HepG2 (cell line): ENCODE measurements around the gene ADAMTS18. TPM values are rescaled to one million over a fixed set of nuclear protein-coding genes. Genes with fewer than 3 reads are reported as not detected.

ENCODE experiments used
- AGO2 ChIP-seq: fragments of 200-400 bp; formaldehyde crosslinking; optimal IDR thresholded peaks from 2 replicates; pipeline ENCODE3; 2017; ENCODE audit warnings: mild to moderate bottlenecking, low read depth, low read length, moderate library complexity
- ATRX ChIP-seq: sonication (generic); formaldehyde crosslinking; IDR thresholded peaks from 2 replicates; pipeline ENCODE4 v1.4.0; 2020; ENCODE audit warnings: missing genetic modification reagents, borderline replicate concordance
- DPF2 ChIP-seq: sonication (generic); formaldehyde crosslinking; IDR thresholded peaks from 2 replicates; pipeline ENCODE4 v1.4.0; 2020; ENCODE audit warnings: mild to moderate bottlenecking, low read depth, missing genetic modification reagents, borderline replicate concordance
- HDAC6 ChIP-seq: fragments of 200-600 bp; sonication (generic); IDR thresholded peaks from 2 replicates; pipeline ENCODE4 v1.7.0; 2017; ENCODE audit warnings: mild to moderate bottlenecking, antibody characterized with exemption, low read length, low read depth
- HNF4G ChIP-seq, 2 experiments: sonication (generic) in 1 of 2; formaldehyde crosslinking in 1 of 2; IDR thresholded peaks; 2 replicates each; pipeline versions ENCODE4 v1.4.0 to v1.6.1; 2011 to 2020; ENCODE audit warnings: borderline replicate concordance in 2 of 2, low read depth in 2 of 2, mild to moderate bottlenecking in 2 of 2, low read length in 1 of 2, missing genetic modification reagents in 1 of 2, moderate library complexity in 1 of 2
- MLXIP ChIP-seq: sonication (generic); formaldehyde crosslinking; IDR thresholded peaks from 2 replicates; pipeline ENCODE4 v1.9.0; 2021; ENCODE audit warnings: missing genetic modification reagents, borderline replicate concordance
- MYPOP ChIP-seq: sonication (generic); formaldehyde crosslinking; IDR thresholded peaks from 2 replicates; pipeline ENCODE4 v1.8.1; 2023; ENCODE audit warnings: mild to moderate bottlenecking, moderate library complexity, missing genetic modification reagents
- PLRG1 ChIP-seq: fragments of 450-650 bp; conservative IDR thresholded peaks from 2 replicates; pipeline ENCODE4 v1.6.1; 2016
- RBAK ChIP-seq: sonication (generic); formaldehyde crosslinking; IDR thresholded peaks from 2 replicates; pipeline ENCODE4 v1.5.1; 2020; ENCODE audit warnings: mild to moderate bottlenecking, missing genetic modification reagents
- SOX5 ChIP-seq: IDR thresholded peaks from 2 replicates; pipeline ENCODE4 v1.6.1; 2016; ENCODE audit warnings: borderline replicate concordance
- TFDP2 ChIP-seq: sonication (generic); formaldehyde crosslinking; IDR thresholded peaks from 2 replicates; pipeline ENCODE4 v1.4.0; 2020; ENCODE audit warnings: missing genetic modification reagents
- ZBTB14 ChIP-seq: sonication (generic); formaldehyde crosslinking; IDR thresholded peaks from 2 replicates; pipeline ENCODE4 v1.4.0; 2020; ENCODE audit warnings: missing genetic modification reagents
- ZBTB2 ChIP-seq: sonication (generic); formaldehyde crosslinking; IDR thresholded peaks from 2 replicates; pipeline ENCODE4 v1.8.0; 2022; ENCODE audit warnings: low read depth, missing genetic modification reagents
- ZIK1 ChIP-seq: sonication (generic); formaldehyde crosslinking; IDR thresholded peaks from 2 replicates; pipeline ENCODE4 v1.5.0; 2020; ENCODE audit warnings: mild to moderate bottlenecking, low read depth, missing genetic modification reagents, borderline replicate concordance
- ZNF512B ChIP-seq: sonication (generic); formaldehyde crosslinking; IDR thresholded peaks from 2 replicates; pipeline ENCODE4 v1.5.1; 2020; ENCODE audit warnings: missing genetic modification reagents, mild to moderate bottlenecking, borderline replicate concordance
- ZNF546 ChIP-seq: sonication (generic); formaldehyde crosslinking; conservative IDR thresholded peaks from 2 replicates; pipeline ENCODE4 v1.8.1; 2023; ENCODE audit warnings: mild to moderate bottlenecking, missing genetic modification reagents
- ZNF550 ChIP-seq: sonication (generic); formaldehyde crosslinking; IDR thresholded peaks from 2 replicates; pipeline ENCODE4 v1.4.0; 2020; ENCODE audit warnings: mild to moderate bottlenecking, missing genetic modification reagents, borderline replicate concordance
- ZSCAN20 ChIP-seq: sonication (generic); formaldehyde crosslinking; IDR thresholded peaks from 2 replicates; pipeline ENCODE4 v1.4.0; 2020; ENCODE audit warnings: missing genetic modification reagents, mild to moderate bottlenecking, borderline replicate concordance
- polyA plus RNA-seq, 8 experiments: library from polyadenylated mRNA; depleted of rRNA in 3 of 8; stranded (reverse) in 7 of 8; unstranded in 1 of 8; fragments of >200 nt; fragmentation: Illumina TruSeq in 4 of 8; extraction: Trizol in 4 of 8; gene quantifications; 2 replicates each; pipeline versions ENCODE4 v1.2.1 to v1.2.3, GENCODE V29; 2011 to 2016; ENCODE audit warnings: low read depth in 4 of 8, missing spikeins in 1 of 8, mixed read lengths in 1 of 8; ENCODE audit not compliant: insufficient read depth in 1 of 8
- total RNA-seq, 5 experiments: library from RNA; depleted of rRNA; stranded (reverse); fragments of >200 nt; fragmentation: Illumina TruSeq; extraction: Trizol; gene quantifications; 2 replicates each; pipeline ENCODE4 v1.2.3, GENCODE V29; 2016; ENCODE audit warnings: low read depth in 1 of 5

Gene ADAMTS18
- total and polyA plus RNA-seq, 2 of the 13 experiments (the other 11 are each of a cell fraction or from before 2014, with no cell fraction given), result 0.01 TPM; not detected in 1

- TF ChIP-seq MLXIP (no peak), MYPOP (CRISPR knock-in tag) (no peak), HNF4G (IDR thresholded peaks at IDR 0.05; ENCODE audit: borderline replicate concordance, low read depth, low read length) (no peak), HNF4G (CRISPR knock-in tag; IDR thresholded peaks at IDR 0.05; ENCODE audit: borderline replicate concordance, low read depth) (no peak), SOX5 (0 out of 2 replicates have a peak, but pooled peaks have one; percentile 19), TFDP2 (CRISPR knock-in tag) (0 out of 2 replicates have a peak, but pooled peaks have one; percentile 27), ZNF512B (no peak), ZBTB2 (CRISPR knock-in tag) (no peak), ZBTB14 (CRISPR knock-in tag) (no peak), ZNF546 (no peak), RBAK (CRISPR knock-in tag) (no peak), ATRX (CRISPR knock-in tag) (no peak), DPF2 (CRISPR knock-in tag) (no peak), AGO2 (no peak), ZIK1 (CRISPR knock-in tag) (no peak), PLRG1 (no peak), ZNF550 (no peak), HDAC6 (no peak), ZSCAN20 (CRISPR knock-in tag) (no peak)
These were observed 198.7 kb downstream of the ADAMTS18 start (continued) for GRCh38 chr16:77236063-77236511.
